H9 (cell line): ENCODE results near the gene RASA3. TPM values are rescaled to one million over a fixed set of nuclear protein-coding genes. Genes with fewer than 3 reads are reported as not detected.

Experiments
- DNase-seq: peaks from one replicate; pipeline ENCODE4 v3.0.0-alpha.2; 2017
- H2AFZ ChIP-seq: one replicate; pipeline ENCODE4 v1.6.1; 2013; ENCODE audit warnings: mild to moderate bottlenecking, low read length, control low read depth, moderate library complexity
- H2AK5ac ChIP-seq: 2 replicates; pipeline ENCODE4 v1.6.1; 2013; ENCODE audit warnings: low read length, control low read depth, mixed read lengths; ENCODE audit not compliant: insufficient read length
- H2BK120ac ChIP-seq: one replicate; pipeline ENCODE4 v1.6.1; 2013; ENCODE audit warnings: low read depth, mild to moderate bottlenecking, low read length, control low read depth, inconsistent platforms; ENCODE audit not compliant: poor library complexity, severe bottlenecking
- H2BK12ac ChIP-seq: 2 replicates; pipeline ENCODE4 v1.6.1; 2013; ENCODE audit warnings: low read length, control low read depth, mixed read lengths, low read depth; ENCODE audit not compliant: insufficient read length
- H2BK15ac ChIP-seq: 2 replicates; pipeline ENCODE4 v1.6.1; 2013; ENCODE audit warnings: low read depth, low read length, control low read depth
- H2BK20ac ChIP-seq: one replicate; pipeline ENCODE4 v1.6.1; 2013; ENCODE audit warnings: low read depth, mild to moderate bottlenecking, low read length, control low read depth, inconsistent platforms; ENCODE audit not compliant: poor library complexity, severe bottlenecking
- H2BK5ac ChIP-seq: 2 replicates; pipeline ENCODE4 v1.6.1; 2013; ENCODE audit warnings: low read length, control low read depth, mixed read lengths; ENCODE audit not compliant: insufficient read length
- H3K14ac ChIP-seq: 2 replicates; pipeline ENCODE4 v1.6.1; 2013; ENCODE audit warnings: low read length, control low read depth; ENCODE audit not compliant: insufficient read depth
- H3K18ac ChIP-seq: 2 replicates; pipeline ENCODE4 v1.6.1; 2013; ENCODE audit warnings: low read depth, mild to moderate bottlenecking, mixed read lengths, low read length, control low read depth; ENCODE audit not compliant: insufficient read length
- H3K23ac ChIP-seq: 2 replicates; pipeline ENCODE4 v1.6.1; 2013; ENCODE audit warnings: low read length, control low read depth, mixed read lengths, low read depth; ENCODE audit not compliant: insufficient read length
- H3K23me2 ChIP-seq: 2 replicates; pipeline ENCODE4 v1.6.1; 2013; ENCODE audit warnings: low read depth, mild to moderate bottlenecking, mixed read lengths, low read length, control low read depth; ENCODE audit not compliant: insufficient read length, poor library complexity, severe bottlenecking
- H3K27ac ChIP-seq: 2 replicates; pipeline ENCODE4 v1.5.1; 2013; ENCODE audit warnings: low read length, control low read depth, mixed read lengths, low read depth; ENCODE audit not compliant: insufficient read length
- H3K27me3 ChIP-seq: 2 replicates; pipeline ENCODE4 v1.6.1; 2013; ENCODE audit warnings: low read length, control low read depth, inconsistent platforms; ENCODE audit not compliant: insufficient read depth
- H3K4ac ChIP-seq: 2 replicates; pipeline ENCODE4 v1.6.1; 2013; ENCODE audit warnings: low read depth, mild to moderate bottlenecking, control low read depth, inconsistent platforms, low read length, moderate library complexity
- H3K4me1 ChIP-seq: 2 replicates; pipeline ENCODE4 v1.6.1; 2013; ENCODE audit warnings: low read length, control low read depth, inconsistent platforms; ENCODE audit not compliant: insufficient read depth
- H3K4me2 ChIP-seq: 2 replicates; pipeline ENCODE4 v1.6.1; 2013; ENCODE audit warnings: low read length, control low read depth, mixed read lengths; ENCODE audit not compliant: insufficient read length, insufficient read depth
- H3K56ac ChIP-seq: 2 replicates; pipeline ENCODE4 v1.6.1; 2013; ENCODE audit warnings: low read depth, mild to moderate bottlenecking, mixed read lengths, low read length, control low read depth; ENCODE audit not compliant: insufficient read length
- H3K79me1 ChIP-seq: 2 replicates; pipeline ENCODE4 v1.6.1; 2013; ENCODE audit warnings: low read depth, mild to moderate bottlenecking, moderate library complexity, low read length, control low read depth, inconsistent platforms; ENCODE audit not compliant: insufficient read depth, poor library complexity, severe bottlenecking
- H3K79me2 ChIP-seq: 2 replicates; pipeline ENCODE4 v1.6.1; 2013; ENCODE audit warnings: low read length, control low read depth, inconsistent platforms; ENCODE audit not compliant: insufficient read depth
- H3K9ac ChIP-seq: 2 replicates; pipeline ENCODE4 v1.6.1; 2013; ENCODE audit warnings: low read length, control low read depth, mixed read lengths; ENCODE audit not compliant: insufficient read length; ENCODE audit errors: extremely low read depth
- H3K9me3 ChIP-seq: one replicate; pipeline ENCODE4 v1.6.1; 2013; ENCODE audit warnings: low read depth, low read length, inconsistent platforms; ENCODE audit not compliant: control insufficient read depth
- H3T11ph ChIP-seq: one replicate; pipeline ENCODE4 v1.6.1; 2013; ENCODE audit warnings: mild to moderate bottlenecking, low read length, control low read depth, inconsistent platforms
- H4K20me1 ChIP-seq: one replicate; pipeline ENCODE4 v1.6.1; 2013; ENCODE audit not compliant: control insufficient read depth, insufficient read length, insufficient read depth
- H4K5ac ChIP-seq: 2 replicates; pipeline ENCODE4 v1.6.1; 2013; ENCODE audit warnings: low read depth, mild to moderate bottlenecking, mixed read lengths, low read length, control low read depth; ENCODE audit not compliant: insufficient read length
- H4K8ac ChIP-seq: replicated peaks from 2 replicates; pipeline ENCODE4 v1.6.1; 2013; ENCODE audit warnings: low read length, control low read depth, mixed read lengths, low read depth; ENCODE audit not compliant: insufficient read length
- H4K91ac ChIP-seq: 2 replicates; pipeline ENCODE4 v1.6.1; 2013; ENCODE audit warnings: low read depth, mild to moderate bottlenecking, moderate library complexity, mixed read lengths, low read length, control low read depth; ENCODE audit not compliant: insufficient read length
- H3K27ac Mint-ChIP-seq, 3 experiments: 2 replicates in 2 of 3; 3 replicates in 1 of 3; pipeline ENCODE4 v1.8.0; 2020 to 2021; ENCODE audit warnings: mixed read lengths in 3 of 3, mild to moderate bottlenecking in 1 of 3, moderate library complexity in 1 of 3
- H3K27me3 Mint-ChIP-seq: 2 replicates; pipeline ENCODE4 v1.8.0; 2021; ENCODE audit warnings: low read depth, mild to moderate bottlenecking, moderate library complexity, mixed read lengths
- H3K36me3 Mint-ChIP-seq, 3 experiments: 2 replicates in 2 of 3; 3 replicates in 1 of 3; pipeline ENCODE4 v1.8.0; 2020 to 2021; ENCODE audit warnings: low read depth in 3 of 3, mixed read lengths in 3 of 3; ENCODE audit not compliant: insufficient read depth in 1 of 3
- H3K4me1 Mint-ChIP-seq, 2 experiments: 2 replicates each; pipeline ENCODE4 v1.8.0; 2020; ENCODE audit warnings: mixed read lengths in 2 of 2
- H3K4me3 Mint-ChIP-seq, 2 experiments: 2 replicates in 1 of 2; 3 replicates in 1 of 2; pipeline ENCODE4 v1.8.0; 2020 to 2021; ENCODE audit warnings: mild to moderate bottlenecking in 2 of 2, mixed read lengths in 2 of 2, moderate library complexity in 1 of 2
- H3K9me3 Mint-ChIP-seq, 2 experiments: 2 replicates in 1 of 2; 3 replicates in 1 of 2; pipeline ENCODE4 v1.8.0; 2020; ENCODE audit warnings: mild to moderate bottlenecking in 2 of 2, mixed read lengths in 2 of 2, moderate library complexity in 1 of 2
- CTCF ChIP-seq: fragments of 200-600 bp; sonication (generic); conservative IDR thresholded peaks from 3 replicates; pipeline ENCODE4 v1.8.0; 2021; ENCODE audit warnings: antibody characterized with exemption, mild to moderate bottlenecking
- WGBS: extraction: QIAGEN DNeasy Blood & Tissue Kit; methylation state at CpG from one replicate; pipeline ENCODE4 v1.1.7; 2013; ENCODE audit warnings: missing lambda C conversion rate, low lambda C conversion rate, mixed read lengths; ENCODE audit not compliant: insufficient read length; ENCODE audit errors: extremely low coverage; 5-methylcytosine and 5-hydroxymethylcytosine counted together
- total RNA-seq: library from RNA; stranded (reverse); gene quantifications from 2 replicates; pipeline ENCODE4 v1.2.1, GENCODE V29; 2021

The RASA3 gene
- total RNA-seq, 1 experiment from 2014 or later: 12.3 TPM

- Histone ChIP-seq H3K9me3 (no peaks in the 10 kb centered on the region), H3K4ac (no peak overlapping the region), H3K27me3 (no peaks in the 10 kb centered on the region), H4K20me1 (peaks cover 6% of the 10 kb centered on the region), H3K79me2 (no peaks in the 10 kb centered on the region; the same call in 1 of the 2 replicates), H2AFZ (no peak overlapping the region), H3K27ac (no peak overlapping the region), H2AK5ac (no peak overlapping the region), H3K79me1 (no peaks in the 10 kb centered on the region), H3K56ac (no peak overlapping the region), H2BK5ac (no peak overlapping the region), H2BK12ac (no peak overlapping the region), H2BK120ac (no peak overlapping the region), H3K9ac (no peak overlapping the region), H3T11ph (no peak overlapping the region), H4K8ac (no peak overlapping the region), H2BK20ac (no peak overlapping the region), H3K4me1 (no peaks in the 10 kb centered on the region; the same call in 1 of the 2 replicates), H3K23ac (no peak overlapping the region), H3K4me2 (peak overlapping the region; percentile 43), H3K18ac (no peak overlapping the region), H3K14ac (no peak overlapping the region; the same call in 1 of the 2 replicates), H3K23me2 (no peaks in the 10 kb centered on the region), H2BK15ac (no peak overlapping the region), H4K91ac (no peak overlapping the region), H4K5ac (no peak overlapping the region)
- Mint-ChIP-seq H3K36me3 (peaks cover 5 to 36% (median 13%) of the 10 kb centered on the region in 3 experiments; a peak in 5 of 7 replicates), H3K4me3 (no peak overlapping the region), H3K27me3 (no peaks in the 10 kb centered on the region), H3K4me1 (peaks cover 17 to 33% of the 10 kb centered on the region in 2 experiments), H3K9me3 (peaks cover 25 to 28% of the 10 kb centered on the region in 2 experiments), H3K27ac (no peak overlapping the region)
- no CpG with 5 or more reads among the region's 15 CpGs for WGBS
- no peak for TF ChIP-seq CTCF
- DNase-seq: no peak
These were observed 43.1 kb downstream of the RASA3 start for GRCh38 chr13:114089341-114089740.
